Right lobe of liver (tissue), 6 donors: ENCODE data around the gene NLRC5. TPM values are rescaled to one million over a fixed set of nuclear protein-coding genes. Genes with fewer than 3 reads are reported as not detected.
A peak's percentile ranks its signal among the peaks of the same experiment; 100 is the strongest.

Experiments
- ATAC-seq, 4 donors: fragments of 200-7000 bp; cut with Tn5 transposase; one replicate each; pipeline ENCODE4 v1.9.1; 2020; ENCODE audit warnings: mild to moderate bottlenecking in 4 of 4, moderate library complexity in 4 of 4
- DNase-seq, 3 donors: peaks; one replicate each; pipeline ENCODE4 v3.0.0-alpha.2; 2020
- H3K27ac ChIP-seq, 3 donors: fragments of 200-600 bp; one replicate each; pipeline ENCODE4 v1.8.0; 2022
- H3K27me3 ChIP-seq, 2 donors: fragments of 200-600 bp; one replicate each; pipeline ENCODE4 v1.8.0; 2022
- H3K36me3 ChIP-seq, 4 donors: fragments of 200-600 bp; sonication (generic) in 1 of 4; one replicate each; pipeline versions ENCODE4 v1.5.1 to v1.8.0; 2017 to 2022; ENCODE audit warnings: control low read depth in 1 of 4
- H3K4me1 ChIP-seq, 4 donors: fragments of 200-600 bp; sonication (generic) in 1 of 4; one replicate each; pipeline versions ENCODE4 v1.5.1 to v1.8.0; 2017 to 2022; ENCODE audit warnings: control low read depth in 1 of 4
- H3K4me3 ChIP-seq, 3 donors: fragments of 200-600 bp; one replicate each; pipeline ENCODE4 v1.8.0; 2022
- H3K9me3 ChIP-seq, 4 donors: fragments of 200-600 bp; sonication (generic) in 1 of 4; one replicate each; pipeline versions ENCODE4 v1.5.1 to v1.8.0; 2017 to 2022; ENCODE audit warnings: control low read depth in 1 of 4
- POLR2A ChIP-seq: fragments of 450-650 bp; IDR thresholded peaks from one replicate; pipeline ENCODE4 v1.6.1; 2017; ENCODE audit warnings: antibody characterized with exemption, mild to moderate bottlenecking
- WGBS: methylation state at CpG from one replicate; pipeline ENCODE4 v1.1.6; 2018; ENCODE audit warnings: low coverage, low lambda C conversion rate; ENCODE audit not compliant: insufficient coverage; ENCODE audit errors: missing lambda C conversion rate; 5-methylcytosine and 5-hydroxymethylcytosine counted together
- intact Hi-C, 2 donors: fragments of 100-400 bp; cut with DNase I; formaldehyde crosslinking; loops; one replicate each; pipeline versions ENCODE4 v1.11.2 to v1.14.1; 2022
- total RNA-seq, 6 experiments: library from RNA; depleted of rRNA in 2 of 6; stranded (reverse); fragments of >200 nt in 2 of 6; fragmentation: NEBNext Ultra II Directional in 3 of 6; extraction: Animal tissue kit (Norgen Biotek cat#: 25700) in 3 of 6; gene quantifications; one replicate each; pipeline versions ENCODE4 v1.1.0 to v1.2.4, GENCODE V29; 2016 to 2023
- TF ChIP-seq, protein P1 (sequence below), 4 donors: fragments of 200-600 bp in 3 of 4; fragments of 450-650 bp in 1 of 4; IDR thresholded peaks; one replicate each; pipeline versions ENCODE4 v1.5.1 to v1.8.0; 2016 to 2022; ENCODE audit warnings: antibody characterized with exemption in 4 of 4, mild to moderate bottlenecking in 2 of 4
- donor health status: DM: no; HTN: yes; CAD: no.
- donor health status: DM: no; HTN: no; CAD: no.
- donor health status: DM: no; HTN: no; CAD: no.
- donor health status: DM: no; HTN: yes; CAD: no.
- donor health status: DM: no; HTN: yes; CAD: no.

NLRC5 gene
- total RNA-seq, 6 experiments from 2014 or later = 4.6 to 25.2 (median 13.3) TPM

DNA sequence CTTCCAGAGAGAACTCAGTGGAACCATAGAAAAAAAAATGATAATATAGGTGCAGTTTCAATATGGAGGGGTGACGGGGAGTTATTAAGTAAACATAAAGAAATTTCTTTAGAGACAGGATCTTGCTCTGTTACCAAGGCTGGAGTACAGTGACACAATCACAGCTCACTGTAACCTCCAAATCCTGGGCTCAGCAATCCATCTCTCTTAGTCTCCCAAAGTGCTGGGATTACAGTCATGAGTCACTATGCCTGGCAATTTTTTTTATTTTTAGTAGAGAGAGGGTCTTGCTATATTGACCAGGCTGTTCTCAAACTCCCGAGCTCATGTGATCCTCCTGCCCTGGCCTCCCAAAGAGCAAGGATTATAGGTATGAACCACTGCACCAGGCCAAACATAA lies 48.8 kb downstream of the NLRC5 start:
- ATAC-seq (no peak), DNase-seq (no peak)
- no peak overlapping the region for H3K4me3 ChIP-seq
- no peaks in the 10 kb centered on the region for H3K36me3 ChIP-seq
- intact Hi-C loops = no loop called here
- 79% methylated on average over 2 of the region's 2 CpGs for WGBS
- TF ChIP-seq, protein P1, sequence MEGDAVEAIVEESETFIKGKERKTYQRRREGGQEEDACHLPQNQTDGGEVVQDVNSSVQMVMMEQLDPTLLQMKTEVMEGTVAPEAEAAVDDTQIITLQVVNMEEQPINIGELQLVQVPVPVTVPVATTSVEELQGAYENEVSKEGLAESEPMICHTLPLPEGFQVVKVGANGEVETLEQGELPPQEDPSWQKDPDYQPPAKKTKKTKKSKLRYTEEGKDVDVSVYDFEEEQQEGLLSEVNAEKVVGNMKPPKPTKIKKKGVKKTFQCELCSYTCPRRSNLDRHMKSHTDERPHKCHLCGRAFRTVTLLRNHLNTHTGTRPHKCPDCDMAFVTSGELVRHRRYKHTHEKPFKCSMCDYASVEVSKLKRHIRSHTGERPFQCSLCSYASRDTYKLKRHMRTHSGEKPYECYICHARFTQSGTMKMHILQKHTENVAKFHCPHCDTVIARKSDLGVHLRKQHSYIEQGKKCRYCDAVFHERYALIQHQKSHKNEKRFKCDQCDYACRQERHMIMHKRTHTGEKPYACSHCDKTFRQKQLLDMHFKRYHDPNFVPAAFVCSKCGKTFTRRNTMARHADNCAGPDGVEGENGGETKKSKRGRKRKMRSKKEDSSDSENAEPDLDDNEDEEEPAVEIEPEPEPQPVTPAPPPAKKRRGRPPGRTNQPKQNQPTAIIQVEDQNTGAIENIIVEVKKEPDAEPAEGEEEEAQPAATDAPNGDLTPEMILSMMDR (IDR thresholded peaks at IDR 0.05) = no peak
- TF ChIP-seq POLR2A = no peak
- H3K4me1 ChIP-seq = no peaks in the 10 kb centered on the region
- H3K27ac ChIP-seq = no peak overlapping the region
- H3K27me3 ChIP-seq = no peaks in the 10 kb centered on the region
- H3K9me3 ChIP-seq = no peaks in the 10 kb centered on the region

DNA sequence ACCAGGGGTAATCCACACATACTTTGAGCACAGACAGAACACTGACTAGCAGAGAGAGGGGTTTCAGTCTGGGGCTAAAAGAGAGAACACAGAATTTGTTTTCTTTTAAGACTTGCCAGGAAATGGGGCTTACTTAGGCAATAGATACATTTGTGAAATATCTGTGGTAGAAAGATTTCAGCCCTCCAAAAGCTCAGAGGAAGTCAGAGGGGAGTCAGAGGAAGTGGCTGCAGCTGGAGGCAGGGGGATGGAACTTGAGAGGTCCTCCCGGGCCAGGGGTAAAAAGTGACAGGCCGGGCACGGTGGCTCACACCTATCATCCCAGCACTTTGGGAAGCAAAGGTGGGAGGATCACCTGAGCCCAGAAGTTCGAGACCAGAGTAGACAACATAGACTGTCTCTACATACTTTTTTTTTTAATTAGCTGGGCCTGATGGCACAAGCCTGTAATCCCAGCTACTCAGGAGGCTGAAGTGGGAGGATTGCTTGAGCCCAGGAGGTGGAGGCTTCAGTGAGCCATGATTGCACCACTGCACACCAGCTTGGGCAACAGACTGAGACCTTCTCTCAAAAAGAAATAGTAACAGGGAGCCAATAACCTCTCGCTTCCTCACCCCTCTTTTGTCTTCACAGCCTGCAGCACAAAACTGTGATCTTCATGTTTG lies 49.9 kb downstream of the NLRC5 start:
- H3K9me3 ChIP-seq = no peaks in the 10 kb centered on the region
- ATAC-seq (peak; percentile 43 to 64 (median 53)), DNase-seq (no peak)
- 35% methylated on average over 5 of the region's 5 CpGs for WGBS
- intact Hi-C loops = no loop called here
- no peaks in the 10 kb centered on the region for H3K36me3 ChIP-seq
- TF ChIP-seq, protein P1 (IDR thresholded peaks at IDR 0.05) = no peak
- no peak for TF ChIP-seq POLR2A
- H3K4me1 ChIP-seq = no peaks in the 10 kb centered on the region
- no peak overlapping the region for H3K4me3 ChIP-seq
- peak overlapping the region in 2 of 3 donors; percentile 22 to 24 for H3K27ac ChIP-seq
- H3K27me3 ChIP-seq = no peaks in the 10 kb centered on the region

DNA sequence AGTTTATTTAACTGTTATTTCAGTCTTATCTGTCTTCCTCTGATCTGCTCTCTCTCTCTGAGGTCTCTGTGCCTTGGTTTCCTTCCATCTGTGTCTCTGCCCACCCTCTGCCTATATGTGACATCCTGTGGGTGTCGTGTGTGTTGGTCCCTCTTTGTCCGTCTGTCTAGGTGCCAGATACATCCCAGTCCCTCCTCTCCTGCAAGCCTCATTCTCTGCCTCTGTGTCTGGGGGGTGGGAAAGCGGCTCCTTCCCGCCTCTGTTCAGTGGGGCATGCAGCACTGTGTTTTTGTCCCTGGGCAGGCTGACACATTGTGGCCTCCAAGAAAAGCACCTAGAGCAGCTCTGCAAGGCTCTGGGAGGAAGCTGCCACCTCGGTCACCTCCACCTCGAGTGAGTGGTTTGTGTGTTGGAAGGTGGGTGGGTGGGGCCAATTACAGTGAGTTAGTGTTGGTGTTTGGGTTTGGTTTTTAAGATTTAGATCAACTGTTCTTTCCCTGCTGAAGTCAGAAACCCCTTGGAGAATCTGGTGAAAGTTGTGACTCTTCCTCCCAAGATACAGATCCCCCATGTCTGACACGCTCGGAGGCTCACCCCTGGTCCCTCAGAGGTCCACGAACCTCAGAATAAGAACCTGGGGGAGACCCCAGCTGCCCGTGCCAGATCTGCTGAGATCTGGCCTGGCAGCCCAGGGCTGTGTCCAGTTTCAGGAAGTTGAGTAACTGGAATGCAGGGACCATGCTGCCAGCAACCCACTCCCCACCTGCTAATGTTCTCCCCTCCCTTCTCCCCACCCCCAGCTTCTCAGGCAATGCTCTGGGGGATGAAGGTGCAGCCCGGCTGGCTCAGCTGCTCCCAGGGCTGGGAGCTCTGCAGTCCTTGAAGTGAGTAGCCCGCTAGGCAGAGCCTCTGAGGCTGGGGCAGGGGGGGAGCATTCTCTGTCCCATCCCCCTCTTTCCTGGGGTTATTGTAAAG lies 52.1 kb downstream of the NLRC5 start:
- H3K4me3 ChIP-seq = no peak overlapping the region
- no peaks in the 10 kb centered on the region for H3K27me3 ChIP-seq
- TF ChIP-seq, protein P1 (IDR thresholded peaks at IDR 0.05) = no peak
- no peak for TF ChIP-seq POLR2A
- no peaks in the 10 kb centered on the region for H3K36me3 ChIP-seq
- H3K27ac ChIP-seq = peak overlapping the region in 1 of 3 donors; percentile 13
- ATAC-seq = peak in 2 of 4 donors; percentile 33 to 34
- no peaks in the 10 kb centered on the region for H3K4me1 ChIP-seq
- 66% methylated on average over 7 of the region's 12 CpGs for WGBS
- DNase-seq = no peak
- intact Hi-C loops = no loop called here
- no peaks in the 10 kb centered on the region for H3K9me3 ChIP-seq

DNA sequence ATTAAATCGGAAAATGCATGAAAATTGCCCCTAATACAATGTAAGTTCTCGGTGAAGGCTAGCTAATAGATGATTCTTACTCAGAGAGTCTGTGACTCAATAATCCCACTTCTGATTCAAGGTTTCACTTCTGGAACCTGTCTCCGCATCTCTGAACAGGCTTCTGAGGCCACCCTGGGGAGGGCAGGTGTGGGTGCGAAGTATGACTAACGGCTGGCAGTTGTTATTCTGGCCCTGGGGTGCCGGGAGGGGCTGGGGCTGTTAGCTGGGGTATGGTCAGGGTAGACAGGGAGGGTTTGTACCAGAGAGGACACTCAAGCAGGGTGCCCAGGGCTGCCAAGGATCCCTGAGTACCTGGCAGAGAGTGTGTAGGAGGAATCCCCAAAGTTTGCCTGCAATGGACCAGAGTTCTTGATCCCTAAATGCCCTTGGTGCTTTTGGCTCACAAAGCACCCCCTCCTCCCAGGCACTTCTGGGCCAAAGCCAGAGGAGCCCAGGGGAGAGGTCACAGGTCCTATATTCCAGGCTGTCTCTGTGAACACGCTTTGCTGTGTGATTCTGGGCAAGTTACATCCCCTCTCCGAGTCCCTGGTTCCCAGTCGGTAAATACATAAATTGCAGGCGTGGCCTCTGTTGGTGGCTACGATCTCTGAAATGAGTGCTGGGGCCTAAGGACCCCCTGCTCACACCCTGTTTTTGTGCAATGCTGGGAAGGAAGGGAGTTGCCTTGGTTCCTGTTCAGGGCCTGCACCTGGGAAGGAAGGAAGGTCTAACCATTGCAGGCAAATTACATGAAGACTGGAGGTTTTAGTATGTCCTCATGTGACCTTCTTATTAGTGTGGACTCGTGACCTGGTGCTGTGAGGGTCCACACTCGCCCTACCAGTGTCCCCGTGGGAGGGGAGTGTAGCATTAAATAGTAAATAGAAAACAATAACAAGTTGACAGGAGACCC lies 53.1 kb downstream of the NLRC5 start:
- TF ChIP-seq, protein P1 (IDR thresholded peaks at IDR 0.05) = no peak
- no peak for TF ChIP-seq POLR2A
- ATAC-seq (peak in 1 of 4 donors; percentile 24), DNase-seq (no peak)
- intact Hi-C loops = no loop called here
- Histone ChIP-seq H3K4me1 (no peaks in the 10 kb centered on the region), H3K36me3 (no peaks in the 10 kb centered on the region), H3K4me3 (no peak overlapping the region), H3K27ac (no peak overlapping the region), H3K27me3 (no peaks in the 10 kb centered on the region), H3K9me3 (no peaks in the 10 kb centered on the region)
- WGBS = 77% methylated on average over 9 of the region's 14 CpGs
